Kidney (tissue), 14 donors: Measurements from ENCODE around the gene RAB4B. TPM values are rescaled to one million over a fixed set of nuclear protein-coding genes. Genes with fewer than 3 reads are reported as not detected.
"Not testable (repeated sequence)": the region's sequence is repeated elsewhere in the genome, so short reads cannot be mapped to it uniquely, and the experiment has no call there.

Source experiments
- DNase-seq, 5 donors: peaks; one replicate each; pipeline ENCODE4 v3.0.0-alpha.2; 2013 to 2020
- FAIRE-seq: peaks from 2 replicates; lab custom pipeline; 2012; peaks lifted over from hg19 to GRCh38; lab: Jason Lieb, UNC
- H3K27ac ChIP-seq, 2 donors: one replicate each; pipeline ENCODE4 v1.7.0; 2013; ENCODE audit warnings: low read depth in 2 of 2, low read length in 2 of 2, inconsistent platforms in 1 of 2
- H3K27me3 ChIP-seq: one replicate; pipeline ENCODE4 v1.7.1; 2013; ENCODE audit warnings: low read length, inconsistent platforms; ENCODE audit not compliant: control insufficient read depth, insufficient read depth
- H3K36me3 ChIP-seq, 3 donors: one replicate each; pipeline versions ENCODE4 v1.7.0 to v1.7.1; 2013; ENCODE audit warnings: low read length in 3 of 3, control low read depth in 1 of 3, inconsistent platforms in 1 of 3; ENCODE audit not compliant: insufficient read depth in 3 of 3, control insufficient read depth in 2 of 3
- H3K4me1 ChIP-seq, 3 donors: one replicate each; pipeline versions ENCODE4 v1.7.0 to v1.7.1; 2013; ENCODE audit warnings: low read length in 3 of 3, inconsistent platforms in 1 of 3, low read depth in 1 of 3; ENCODE audit not compliant: control insufficient read depth in 2 of 3, insufficient read depth in 2 of 3
- H3K4me3 ChIP-seq, 3 donors: one replicate each; pipeline versions ENCODE4 v1.7.0 to v1.8.1; 2013; ENCODE audit warnings: low read length in 3 of 3, control low read depth in 1 of 3, inconsistent platforms in 1 of 3
- H3K9ac ChIP-seq, 3 donors: one replicate each; pipeline versions ENCODE4 v1.7.0 to v1.7.1; 2013; ENCODE audit warnings: low read length in 3 of 3, control low read depth in 1 of 3, inconsistent platforms in 1 of 3
- H3K9me3 ChIP-seq, 3 donors: one replicate each; pipeline versions ENCODE4 v1.7.0 to v1.7.1; 2013; ENCODE audit warnings: low read length in 3 of 3, control low read depth in 1 of 3, inconsistent platforms in 1 of 3; ENCODE audit not compliant: control insufficient read depth in 2 of 3, insufficient read depth in 1 of 3
- CTCF ChIP-seq: IDR thresholded peaks from 3 replicates; pipeline ENCODE4 v1.5.1; 2012; ENCODE audit warnings: mild to moderate bottlenecking, moderate library complexity, borderline replicate concordance; ENCODE audit not compliant: insufficient read depth; ENCODE audit errors: extremely low read depth
- intact Hi-C: fragments of 100-400 bp; cut with DNase I; formaldehyde crosslinking; loops from one replicate; pipeline ENCODE4 v1.11.1; 2022
- polyA plus RNA-seq: library from polyadenylated mRNA; stranded (reverse); fragments of 350-450 nt; fragmentation: Illumina TruSeq; extraction: RNeasy Lipid Tissue Mini Kit (QIAGEN cat#74804); gene quantifications from one replicate; pipeline ENCODE4 v1.2.3, GENCODE V29; 2014; ENCODE audit warnings: low read depth, low replicate concordance; ENCODE audit not compliant: insufficient read depth
- total RNA-seq: library from RNA; stranded (reverse); fragmentation: NEBNext Ultra II Directional; extraction: Animal tissue kit (Norgen Biotek cat#: 25700); gene quantifications from one replicate; pipeline ENCODE4 v1.2.1, GENCODE V29; 2021
- donor health status: control.
- donor health status: control.
- donor health status: control.
- donor health status: control.
- donor health status: control.
- donor health status: DM: yes; HTN: yes; CAD: no.
- donor health status: Normal renal cell carcinoma (clear cell type).

RAB4B gene
- total and polyA plus RNA-seq, 2 donors from 2014 or later, result 42.1 to 61.7 TPM

- H3K9me3 ChIP-seq, result no peaks in the 10 kb centered on the region
- H3K4me3 ChIP-seq, result no peak overlapping the region
- no peak overlapping the region for H3K9ac ChIP-seq
- FAIRE-seq (no peak), DNase-seq (no peak)
- H3K27ac ChIP-seq, result no peak overlapping the region
- H3K27me3 ChIP-seq, result no peaks in the 10 kb centered on the region
- peaks cover 0 to 5% (median 3%) of the 10 kb centered on the region in 3 donors for H3K4me1 ChIP-seq
- intact Hi-C loops, result no loop called here
- no peak for TF ChIP-seq CTCF
- H3K36me3 ChIP-seq, result peaks cover 0 to 3% (median 0%) of the 10 kb centered on the region in 3 donors
Measured at GRCh38 chr19:40783711-40784110, 5.7 kb downstream of the RAB4B start.

- H3K9ac ChIP-seq, H3K9me3 ChIP-seq, H3K36me3 ChIP-seq, H3K4me3 ChIP-seq, H3K4me1 ChIP-seq, FAIRE-seq, H3K27ac ChIP-seq, intact Hi-C loops, DNase-seq, H3K27me3 ChIP-seq: not testable (repeated sequence)
Measured at GRCh38 chr19:40784146-40784545, 6.1 kb downstream of the RAB4B start.

DNA sequence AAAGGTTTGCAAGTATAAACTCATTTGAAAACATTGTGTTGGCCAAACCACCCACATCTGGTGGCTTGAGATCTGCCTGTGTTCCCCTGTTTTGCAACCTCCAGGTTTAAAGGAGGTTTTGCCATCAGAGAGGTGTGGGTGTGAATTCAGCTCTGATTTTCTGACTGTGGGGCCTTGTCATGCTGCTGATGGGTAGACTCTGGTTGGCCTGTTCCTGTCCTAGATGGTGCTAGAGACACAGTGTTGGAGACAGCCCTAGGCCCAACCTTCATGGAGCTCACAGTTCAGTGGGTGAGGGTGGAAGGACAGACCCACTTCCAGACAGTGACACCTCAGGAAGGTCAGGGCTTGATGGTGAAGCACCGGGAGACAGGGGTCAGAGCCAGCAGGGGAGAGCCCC lies 7.5 kb downstream of the RAB4B start:
- Histone ChIP-seq H3K9ac (no peak overlapping the region), H3K4me1 (no peaks in the 10 kb centered on the region), H3K9me3 (no peaks in the 10 kb centered on the region), H3K4me3 (no peak overlapping the region), H3K27me3 (no peaks in the 10 kb centered on the region), H3K36me3 (peaks cover 0 to 3% (median 0%) of the 10 kb centered on the region in 3 donors), H3K27ac (no peak overlapping the region)
- intact Hi-C loops, result no loop called here
- no peak for FAIRE-seq
- no peak for DNase-seq
- TF ChIP-seq CTCF, result no peak

GRCh38 chr19:40786060-40787037 lies 8.3 kb downstream of the RAB4B start:
- intact Hi-C loops, result no loop called here

More at GRCh38 chr19:40786060-40787037, 8.3 kb downstream of the RAB4B start:
- Histone ChIP-seq H3K4me1 (no peaks in the 10 kb centered on the region), H3K27me3 (no peaks in the 10 kb centered on the region), H3K9ac (no peak overlapping the region), H3K36me3 (peaks cover 0 to 3% (median 0%) of the 10 kb centered on the region in 3 donors), H3K27ac (no peak overlapping the region), H3K9me3 (no peaks in the 10 kb centered on the region), H3K4me3 (no peak overlapping the region)
- FAIRE-seq (no peak), DNase-seq (no peak)
- no peak for TF ChIP-seq CTCF
